Mucosa of rectum (tissue), 2 donors: Measurements from ENCODE around the gene GRM4.
"Not testable (repeated sequence)": the region's sequence is repeated elsewhere in the genome, so short reads cannot be mapped to it uniquely, and the experiment has no call there.

Source experiments
- H3K27ac ChIP-seq, 2 donors: one replicate each; pipeline ENCODE4 v1.7.0; 2013; ENCODE audit warnings: inconsistent platforms in 2 of 2, low read depth in 2 of 2, low read length in 2 of 2
- H3K27me3 ChIP-seq, 2 donors: one replicate each; pipeline ENCODE4 v1.7.0; 2013; ENCODE audit warnings: low read length in 2 of 2; ENCODE audit not compliant: control insufficient read depth in 2 of 2, insufficient read depth in 2 of 2
- H3K36me3 ChIP-seq, 2 donors: one replicate each; pipeline ENCODE4 v1.7.0; 2013; ENCODE audit warnings: low read length in 2 of 2; ENCODE audit not compliant: control insufficient read depth in 2 of 2, insufficient read depth in 2 of 2
- H3K4me1 ChIP-seq, 2 donors: one replicate each; pipeline ENCODE4 v1.7.0; 2013; ENCODE audit warnings: low read length in 2 of 2, mild to moderate bottlenecking in 1 of 2; ENCODE audit not compliant: control insufficient read depth in 2 of 2, insufficient read depth in 2 of 2
- H3K4me3 ChIP-seq, 2 donors: one replicate each; pipeline ENCODE4 v1.7.0; 2013; ENCODE audit warnings: low read length in 2 of 2
- H3K9ac ChIP-seq, 2 donors: one replicate each; pipeline ENCODE4 v1.7.0; 2013; ENCODE audit warnings: low read length in 2 of 2, low read depth in 1 of 2, mild to moderate bottlenecking in 1 of 2
- H3K9me3 ChIP-seq, 2 donors: one replicate each; pipeline ENCODE4 v1.7.0; 2013; ENCODE audit warnings: low read length in 2 of 2; ENCODE audit not compliant: control insufficient read depth in 2 of 2
- donor health status: healthy.
- donor health status: Normal muscosa, but diverticular disease.

Gene GRM4

GRCh38 chr6:34017106-34017805 is 128.6 kb downstream of the GRM4 start:
- no peaks in the 10 kb centered on the region for H3K36me3 ChIP-seq
- no peaks in the 10 kb centered on the region for H3K9me3 ChIP-seq
- H3K4me1 ChIP-seq: peaks cover 9 to 11% of the 10 kb centered on the region in 2 donors
- no peaks in the 10 kb centered on the region for H3K27me3 ChIP-seq
- H3K9ac ChIP-seq: no peak overlapping the region
- no peak overlapping the region for H3K4me3 ChIP-seq
- H3K27ac ChIP-seq: no peak overlapping the region

GRCh38 chr6:34016573-34016972 is 129.3 kb downstream of the GRM4 start:
- peaks cover 5 to 10% of the 10 kb centered on the region in 2 donors for H3K4me1 ChIP-seq
- H3K9me3 ChIP-seq, H3K36me3 ChIP-seq, H3K27ac ChIP-seq, H3K4me3 ChIP-seq, H3K9ac ChIP-seq, H3K27me3 ChIP-seq: not testable (repeated sequence)

- Histone ChIP-seq H3K36me3 (no peaks in the 10 kb centered on the region), H3K27me3 (no peaks in the 10 kb centered on the region), H3K4me1 (peaks cover 0 to 5% of the 10 kb centered on the region in 2 donors), H3K9me3 (no peaks in the 10 kb centered on the region), H3K9ac (no peak overlapping the region), H3K27ac (no peak overlapping the region), H3K4me3 (no peak overlapping the region)
Observed at GRCh38 chr6:34015586-34015985, 130.3 kb downstream of the GRM4 start.

GRCh38 chr6:34011264-34011663 is 134.6 kb downstream of the GRM4 start:
- H3K36me3 ChIP-seq: no peaks in the 10 kb centered on the region
- no peak overlapping the region for H3K4me3 ChIP-seq
- no peak overlapping the region for H3K27ac ChIP-seq
- no peak overlapping the region for H3K9ac ChIP-seq
- H3K27me3 ChIP-seq: no peaks in the 10 kb centered on the region
- no peaks in the 10 kb centered on the region for H3K4me1 ChIP-seq
- H3K9me3 ChIP-seq: no peaks in the 10 kb centered on the region

- no peak overlapping the region for H3K4me3 ChIP-seq
- H3K9ac ChIP-seq: no peak overlapping the region
- peak overlapping the region in 1 of 2 donors; percentile 56 for H3K27ac ChIP-seq
- H3K4me1 ChIP-seq: peaks cover 0 to 4% of the 10 kb centered on the region in 2 donors
- no peaks in the 10 kb centered on the region for H3K27me3 ChIP-seq
- no peaks in the 10 kb centered on the region for H3K9me3 ChIP-seq
- H3K36me3 ChIP-seq: no peaks in the 10 kb centered on the region
Observed at GRCh38 chr6:34005901-34006531, 139.9 kb downstream of the GRM4 start.

- Histone ChIP-seq H3K27me3 (no peaks in the 10 kb centered on the region), H3K9ac (peak overlapping the region in 1 of 2 donors; percentile 14), H3K4me3 (no peak overlapping the region), H3K4me1 (peaks cover 0 to 4% of the 10 kb centered on the region in 2 donors), H3K36me3 (no peaks in the 10 kb centered on the region), H3K9me3 (no peaks in the 10 kb centered on the region), H3K27ac (peak overlapping the region in 1 of 2 donors; percentile 74)
Observed at GRCh38 chr6:34004706-34005105, 141.2 kb downstream of the GRM4 start.

- H3K27me3 ChIP-seq: no peaks in the 10 kb centered on the region
- H3K27ac ChIP-seq: peak overlapping the region in 1 of 2 donors; percentile 74
- H3K9ac ChIP-seq: no peak overlapping the region
- no peak overlapping the region for H3K4me3 ChIP-seq
- H3K9me3 ChIP-seq: no peaks in the 10 kb centered on the region
- no peaks in the 10 kb centered on the region for H3K36me3 ChIP-seq
- peaks cover 0 to 4% of the 10 kb centered on the region in 2 donors for H3K4me1 ChIP-seq
Observed at GRCh38 chr6:34003962-34004361, 141.9 kb downstream of the GRM4 start.

GRCh38 chr6:34001706-34002621 is 143.9 kb downstream of the GRM4 start:
- Histone ChIP-seq H3K9ac (no peak overlapping the region), H3K4me3 (no peak overlapping the region), H3K27ac (no peak overlapping the region), H3K9me3 (no peaks in the 10 kb centered on the region), H3K36me3 (no peaks in the 10 kb centered on the region), H3K4me1 (peaks cover 0 to 4% of the 10 kb centered on the region in 2 donors), H3K27me3 (no peaks in the 10 kb centered on the region)

- Histone ChIP-seq H3K9ac (no peak overlapping the region), H3K4me1 (peaks cover 0 to 2% of the 10 kb centered on the region in 2 donors), H3K9me3 (no peaks in the 10 kb centered on the region), H3K36me3 (no peaks in the 10 kb centered on the region), H3K27ac (no peak overlapping the region), H3K4me3 (no peak overlapping the region), H3K27me3 (no peaks in the 10 kb centered on the region)
Observed at GRCh38 chr6:34000281-34000680, 145.6 kb downstream of the GRM4 start.

- Histone ChIP-seq H3K4me3 (no peak overlapping the region), H3K27me3 (no peaks in the 10 kb centered on the region), H3K9me3 (no peaks in the 10 kb centered on the region), H3K36me3 (no peaks in the 10 kb centered on the region), H3K9ac (no peak overlapping the region), H3K27ac (no peak overlapping the region), H3K4me1 (peaks cover 3 to 4% of the 10 kb centered on the region in 2 donors)
Observed at GRCh38 chr6:33999567-33999966, 146.3 kb downstream of the GRM4 start.
